HL-60 (cell line): ENCODE measurements around the gene ANKRD49.

Experiments used
- DNase-seq, 2 experiments: peaks; one replicate each; pipeline ENCODE4 v3.0.0-alpha.2; 2010 to 2020; ENCODE audit warnings: low read depth in 1 of 2, low spot score in 1 of 2
- H3K27ac ChIP-seq: fragments of 250-450 bp; sonication (Bioruptor Pico); replicated peaks from 2 replicates; pipeline ENCODE4 v1.5.1; 2020; ENCODE audit warnings: mild to moderate bottlenecking, moderate library complexity
- H3K27me3 ChIP-seq: fragments of 250-450 bp; sonication (Bioruptor Pico); 2 replicates; pipeline ENCODE4 v1.5.1; 2021; ENCODE audit warnings: mild to moderate bottlenecking, moderate library complexity; ENCODE audit not compliant: insufficient read depth, poor library complexity, severe bottlenecking
- H3K4me3 ChIP-seq: replicated peaks from 2 replicates; pipeline ENCODE4 v1.5.1; 2011; ENCODE audit warnings: mild to moderate bottlenecking, control low read depth, low read length; ENCODE audit not compliant: insufficient read depth
- GABPA ChIP-seq: IDR thresholded peaks from 2 replicates; pipeline ENCODE4 v1.6.1; 2012; ENCODE audit warnings: low read depth
- POLR2AphosphoS5 ChIP-seq: IDR thresholded peaks from 2 replicates; pipeline ENCODE4 v1.6.1; 2012; ENCODE audit warnings: low read depth
- SPI1 ChIP-seq: IDR thresholded peaks from 2 replicates; pipeline ENCODE4 v1.6.1; 2012; ENCODE audit warnings: low read depth, mild to moderate bottlenecking, borderline replicate concordance
- TF ChIP-seq, protein P1 (sequence below): IDR thresholded peaks from one replicate; pipeline ENCODE4 v1.5.1; 2011; ENCODE audit warnings: low read length, control low read depth, inconsistent platforms; ENCODE audit not compliant: insufficient read depth
- TF ChIP-seq, protein P2 (sequence below): IDR thresholded peaks from 2 replicates; pipeline ENCODE4 v1.6.1; 2012; ENCODE audit warnings: low read depth; ENCODE audit not compliant: insufficient replicate concordance

Gene ANKRD49

DNA sequence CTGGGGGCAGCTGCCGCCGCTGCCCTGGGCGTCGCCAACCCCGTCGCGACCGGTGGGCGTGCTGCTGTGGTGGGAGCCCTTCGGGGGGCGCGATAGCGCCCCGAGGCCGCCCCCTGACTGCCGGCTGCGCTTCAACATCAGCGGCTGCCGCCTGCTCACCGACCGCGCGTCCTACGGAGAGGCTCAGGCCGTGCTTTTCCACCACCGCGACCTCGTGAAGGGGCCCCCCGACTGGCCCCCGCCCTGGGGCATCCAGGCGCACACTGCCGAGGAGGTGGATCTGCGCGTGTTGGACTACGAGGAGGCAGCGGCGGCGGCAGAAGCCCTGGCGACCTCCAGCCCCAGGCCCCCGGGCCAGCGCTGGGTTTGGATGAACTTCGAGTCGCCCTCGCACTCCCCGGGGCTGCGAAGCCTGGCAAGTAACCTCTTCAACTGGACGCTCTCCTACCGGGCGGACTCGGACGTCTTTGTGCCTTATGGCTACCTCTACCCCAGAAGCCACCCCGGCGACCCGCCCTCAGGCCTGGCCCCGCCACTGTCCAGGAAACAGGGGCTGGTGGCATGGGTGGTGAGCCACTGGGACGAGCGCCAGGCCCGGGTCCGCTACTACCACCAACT lies 51.0 kb downstream of the ANKRD49 start:
- Histone ChIP-seq H3K4me3 (peak overlapping the region; percentile 62), H3K27me3 (no peaks in the 10 kb centered on the region), H3K27ac (peak overlapping the region; percentile 98)
- DNase-seq: no peak
- TF ChIP-seq, protein P1, sequence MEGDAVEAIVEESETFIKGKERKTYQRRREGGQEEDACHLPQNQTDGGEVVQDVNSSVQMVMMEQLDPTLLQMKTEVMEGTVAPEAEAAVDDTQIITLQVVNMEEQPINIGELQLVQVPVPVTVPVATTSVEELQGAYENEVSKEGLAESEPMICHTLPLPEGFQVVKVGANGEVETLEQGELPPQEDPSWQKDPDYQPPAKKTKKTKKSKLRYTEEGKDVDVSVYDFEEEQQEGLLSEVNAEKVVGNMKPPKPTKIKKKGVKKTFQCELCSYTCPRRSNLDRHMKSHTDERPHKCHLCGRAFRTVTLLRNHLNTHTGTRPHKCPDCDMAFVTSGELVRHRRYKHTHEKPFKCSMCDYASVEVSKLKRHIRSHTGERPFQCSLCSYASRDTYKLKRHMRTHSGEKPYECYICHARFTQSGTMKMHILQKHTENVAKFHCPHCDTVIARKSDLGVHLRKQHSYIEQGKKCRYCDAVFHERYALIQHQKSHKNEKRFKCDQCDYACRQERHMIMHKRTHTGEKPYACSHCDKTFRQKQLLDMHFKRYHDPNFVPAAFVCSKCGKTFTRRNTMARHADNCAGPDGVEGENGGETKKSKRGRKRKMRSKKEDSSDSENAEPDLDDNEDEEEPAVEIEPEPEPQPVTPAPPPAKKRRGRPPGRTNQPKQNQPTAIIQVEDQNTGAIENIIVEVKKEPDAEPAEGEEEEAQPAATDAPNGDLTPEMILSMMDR: no peak
- TF ChIP-seq GABPA (no peak), POLR2AphosphoS5 (no peak; the same call in 1 of the 2 replicates)
- TF ChIP-seq, protein P2, sequence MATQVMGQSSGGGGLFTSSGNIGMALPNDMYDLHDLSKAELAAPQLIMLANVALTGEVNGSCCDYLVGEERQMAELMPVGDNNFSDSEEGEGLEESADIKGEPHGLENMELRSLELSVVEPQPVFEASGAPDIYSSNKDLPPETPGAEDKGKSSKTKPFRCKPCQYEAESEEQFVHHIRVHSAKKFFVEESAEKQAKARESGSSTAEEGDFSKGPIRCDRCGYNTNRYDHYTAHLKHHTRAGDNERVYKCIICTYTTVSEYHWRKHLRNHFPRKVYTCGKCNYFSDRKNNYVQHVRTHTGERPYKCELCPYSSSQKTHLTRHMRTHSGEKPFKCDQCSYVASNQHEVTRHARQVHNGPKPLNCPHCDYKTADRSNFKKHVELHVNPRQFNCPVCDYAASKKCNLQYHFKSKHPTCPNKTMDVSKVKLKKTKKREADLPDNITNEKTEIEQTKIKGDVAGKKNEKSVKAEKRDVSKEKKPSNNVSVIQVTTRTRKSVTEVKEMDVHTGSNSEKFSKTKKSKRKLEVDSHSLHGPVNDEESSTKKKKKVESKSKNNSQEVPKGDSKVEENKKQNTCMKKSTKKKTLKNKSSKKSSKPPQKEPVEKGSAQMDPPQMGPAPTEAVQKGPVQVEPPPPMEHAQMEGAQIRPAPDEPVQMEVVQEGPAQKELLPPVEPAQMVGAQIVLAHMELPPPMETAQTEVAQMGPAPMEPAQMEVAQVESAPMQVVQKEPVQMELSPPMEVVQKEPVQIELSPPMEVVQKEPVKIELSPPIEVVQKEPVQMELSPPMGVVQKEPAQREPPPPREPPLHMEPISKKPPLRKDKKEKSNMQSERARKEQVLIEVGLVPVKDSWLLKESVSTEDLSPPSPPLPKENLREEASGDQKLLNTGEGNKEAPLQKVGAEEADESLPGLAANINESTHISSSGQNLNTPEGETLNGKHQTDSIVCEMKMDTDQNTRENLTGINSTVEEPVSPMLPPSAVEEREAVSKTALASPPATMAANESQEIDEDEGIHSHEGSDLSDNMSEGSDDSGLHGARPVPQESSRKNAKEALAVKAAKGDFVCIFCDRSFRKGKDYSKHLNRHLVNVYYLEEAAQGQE: no peak

DNA sequence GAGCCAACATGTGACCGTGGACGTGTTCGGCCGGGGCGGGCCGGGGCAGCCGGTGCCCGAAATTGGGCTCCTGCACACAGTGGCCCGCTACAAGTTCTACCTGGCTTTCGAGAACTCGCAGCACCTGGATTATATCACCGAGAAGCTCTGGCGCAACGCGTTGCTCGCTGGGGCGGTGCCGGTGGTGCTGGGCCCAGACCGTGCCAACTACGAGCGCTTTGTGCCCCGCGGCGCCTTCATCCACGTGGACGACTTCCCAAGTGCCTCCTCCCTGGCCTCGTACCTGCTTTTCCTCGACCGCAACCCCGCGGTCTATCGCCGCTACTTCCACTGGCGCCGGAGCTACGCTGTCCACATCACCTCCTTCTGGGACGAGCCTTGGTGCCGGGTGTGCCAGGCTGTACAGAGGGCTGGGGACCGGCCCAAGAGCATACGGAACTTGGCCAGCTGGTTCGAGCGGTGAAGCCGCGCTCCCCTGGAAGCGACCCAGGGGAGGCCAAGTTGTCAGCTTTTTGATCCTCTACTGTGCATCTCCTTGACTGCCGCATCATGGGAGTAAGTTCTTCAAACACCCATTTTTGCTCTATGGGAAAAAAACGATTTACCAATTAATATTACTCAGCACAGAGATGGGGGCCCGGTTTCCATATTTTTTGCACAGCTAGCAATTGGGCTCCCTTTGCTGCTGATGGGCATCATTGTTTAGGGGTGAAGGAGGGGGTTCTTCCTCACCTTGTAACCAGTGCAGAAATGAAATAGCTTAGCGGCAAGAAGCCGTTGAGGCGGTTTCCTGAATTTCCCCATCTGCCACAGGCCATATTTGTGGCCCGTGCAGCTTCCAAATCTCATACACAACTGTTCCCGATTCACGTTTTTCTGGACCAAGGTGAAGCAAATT lies 51.7 kb downstream of the ANKRD49 start:
- TF ChIP-seq, protein P2: no peak
- peak; percentile 80 for TF ChIP-seq POLR2AphosphoS5
- peak in 1 of 2 experiments; percentile 73 for DNase-seq
- H3K27me3 ChIP-seq: no peaks in the 10 kb centered on the region
- H3K4me3 ChIP-seq: peak overlapping the region; percentile 62
- peak overlapping the region; percentile 98 for H3K27ac ChIP-seq

DNA sequence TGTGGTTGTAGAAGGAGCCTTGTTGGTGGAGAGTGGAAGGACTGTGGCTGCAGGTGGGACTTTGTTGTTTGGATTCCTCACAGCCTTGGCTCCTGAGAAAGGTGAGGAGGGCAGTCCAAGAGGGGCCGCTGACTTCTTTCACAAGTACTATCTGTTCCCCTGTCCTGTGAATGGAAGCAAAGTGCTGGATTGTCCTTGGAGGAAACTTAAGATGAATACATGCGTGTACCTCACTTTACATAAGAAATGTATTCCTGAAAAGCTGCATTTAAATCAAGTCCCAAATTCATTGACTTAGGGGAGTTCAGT lies 52.3 kb downstream of the ANKRD49 start:
- DNase-seq: no peak
- Histone ChIP-seq H3K4me3 (peak overlapping the region; percentile 62), H3K27me3 (no peaks in the 10 kb centered on the region), H3K27ac (peak overlapping the region; percentile 98)
- TF ChIP-seq, protein P1: no peak
- TF ChIP-seq, protein P2: no peak
- no peak for TF ChIP-seq POLR2AphosphoS5
- TF ChIP-seq GABPA: no peak
- TF ChIP-seq SPI1: no peak
